Keratinocyte (primary cell): ENCODE measurements around the gene ITPR1.

Source experiments
- EZH2 ChIP-seq: IDR thresholded peaks from one replicate; pipeline ENCODE4 v1.6.1; 2012; ENCODE audit warnings: inconsistent platforms, mild to moderate bottlenecking, low read length, moderate library complexity
- TF ChIP-seq, protein P1 (sequence below), 3 experiments: IDR thresholded peaks in 1 of 3; conservative IDR thresholded peaks in 1 of 3; optimal IDR thresholded peaks in 1 of 3; 2 replicates in 2 of 3; 3 replicates in 1 of 3; pipeline versions ENCODE3 to v1.5.1; 2011; ENCODE audit warnings: low read length in 3 of 3, mild to moderate bottlenecking in 3 of 3, moderate library complexity in 2 of 3, control low read depth in 1 of 3, inconsistent platforms in 1 of 3; ENCODE audit not compliant: insufficient read depth in 2 of 3; ENCODE audit errors: extremely low read depth in 1 of 3

- TF ChIP-seq, protein P1, sequence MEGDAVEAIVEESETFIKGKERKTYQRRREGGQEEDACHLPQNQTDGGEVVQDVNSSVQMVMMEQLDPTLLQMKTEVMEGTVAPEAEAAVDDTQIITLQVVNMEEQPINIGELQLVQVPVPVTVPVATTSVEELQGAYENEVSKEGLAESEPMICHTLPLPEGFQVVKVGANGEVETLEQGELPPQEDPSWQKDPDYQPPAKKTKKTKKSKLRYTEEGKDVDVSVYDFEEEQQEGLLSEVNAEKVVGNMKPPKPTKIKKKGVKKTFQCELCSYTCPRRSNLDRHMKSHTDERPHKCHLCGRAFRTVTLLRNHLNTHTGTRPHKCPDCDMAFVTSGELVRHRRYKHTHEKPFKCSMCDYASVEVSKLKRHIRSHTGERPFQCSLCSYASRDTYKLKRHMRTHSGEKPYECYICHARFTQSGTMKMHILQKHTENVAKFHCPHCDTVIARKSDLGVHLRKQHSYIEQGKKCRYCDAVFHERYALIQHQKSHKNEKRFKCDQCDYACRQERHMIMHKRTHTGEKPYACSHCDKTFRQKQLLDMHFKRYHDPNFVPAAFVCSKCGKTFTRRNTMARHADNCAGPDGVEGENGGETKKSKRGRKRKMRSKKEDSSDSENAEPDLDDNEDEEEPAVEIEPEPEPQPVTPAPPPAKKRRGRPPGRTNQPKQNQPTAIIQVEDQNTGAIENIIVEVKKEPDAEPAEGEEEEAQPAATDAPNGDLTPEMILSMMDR (optimal IDR thresholded peaks at IDR 0.05 in 1 of 3, IDR thresholded peaks at IDR 0.05 in 1 of 3, conservative IDR thresholded peaks at IDR 0.05 in 1 of 3; ENCODE audit: extremely low read depth in 1 of 3, insufficient read depth in 2 of 3, low read length in 3 of 3): no peak
- no peak for TF ChIP-seq EZH2
Measured at GRCh38 chr3:4830586-4830914, 337.4 kb downstream of the ITPR1 start.
